HUDEP-2 (cell line): ENCODE results near the gene MT1A.
A peak's percentile ranks its signal among the peaks of the same experiment; 100 is the strongest.

Experiments used
- DNase-seq, 76 experiments: peaks; one replicate each; lab custom pipeline; 2025; ENCODE audit not compliant: unreplicated experiment in 76 of 76; lab: John Stamatoyannopoulos, UW

The MT1A gene

DNA sequence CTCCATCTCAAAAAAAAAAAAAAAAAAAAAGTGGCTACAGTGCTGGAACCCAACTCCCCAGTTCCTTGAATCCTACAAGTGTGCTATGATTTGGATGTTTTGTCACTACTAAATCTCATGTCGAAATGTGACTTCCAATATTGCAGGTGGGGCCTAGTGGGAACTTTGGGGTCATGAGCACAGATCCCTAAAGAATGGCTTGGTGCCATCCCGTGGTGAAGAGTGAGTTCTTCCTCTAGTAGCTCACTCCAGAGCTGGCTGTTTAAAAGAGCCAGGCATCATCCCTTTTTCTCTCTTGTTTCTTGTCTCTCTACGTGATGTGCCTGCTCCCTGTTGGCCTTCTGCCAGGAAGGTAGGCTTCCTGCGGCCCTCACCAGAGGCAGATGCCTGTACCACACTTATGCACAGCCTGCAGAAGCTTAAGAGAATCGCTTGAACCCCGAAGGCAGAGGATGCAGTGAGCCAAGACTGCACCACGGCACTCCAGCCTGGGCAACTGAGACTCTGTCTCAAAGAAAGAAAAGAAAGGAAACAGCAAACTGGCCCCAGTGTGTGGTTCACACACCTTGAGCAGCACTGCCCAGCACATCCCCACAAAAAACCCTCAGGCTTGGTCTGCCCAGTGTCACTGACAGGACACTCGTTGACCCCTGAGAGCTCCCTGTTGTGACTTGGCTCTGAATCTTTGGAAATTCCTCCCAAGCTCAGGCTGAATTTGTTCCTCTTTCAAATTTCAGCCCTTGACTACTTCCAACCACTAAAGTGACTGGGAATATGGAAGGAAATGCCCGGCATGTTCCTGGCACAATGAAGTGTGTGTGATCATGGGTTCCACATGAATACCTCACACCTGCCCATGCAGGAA lies 9.7 kb upstream of the MT1A start:
- DNase-seq: no peak

DNA sequence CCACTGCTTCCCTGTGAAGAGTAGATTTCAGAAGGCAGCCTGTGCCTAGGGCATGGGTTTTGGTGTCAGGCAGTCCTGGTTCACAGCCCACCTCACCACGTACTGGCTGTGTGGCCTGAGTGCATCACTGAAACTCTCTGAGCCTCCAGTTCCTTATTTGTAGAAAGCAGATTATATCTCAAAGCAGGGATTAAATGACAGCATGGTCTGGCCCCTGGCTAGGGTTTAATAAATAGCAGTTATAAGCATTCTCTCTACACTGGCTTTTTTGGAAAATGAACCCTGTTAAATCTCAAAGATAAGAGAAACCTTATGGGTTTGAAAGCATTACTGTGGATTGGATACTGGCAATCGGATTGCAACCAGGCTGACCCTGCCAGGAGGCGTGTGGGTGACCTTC lies 8.9 kb upstream of the MT1A start:
- DNase-seq: no peak

DNA sequence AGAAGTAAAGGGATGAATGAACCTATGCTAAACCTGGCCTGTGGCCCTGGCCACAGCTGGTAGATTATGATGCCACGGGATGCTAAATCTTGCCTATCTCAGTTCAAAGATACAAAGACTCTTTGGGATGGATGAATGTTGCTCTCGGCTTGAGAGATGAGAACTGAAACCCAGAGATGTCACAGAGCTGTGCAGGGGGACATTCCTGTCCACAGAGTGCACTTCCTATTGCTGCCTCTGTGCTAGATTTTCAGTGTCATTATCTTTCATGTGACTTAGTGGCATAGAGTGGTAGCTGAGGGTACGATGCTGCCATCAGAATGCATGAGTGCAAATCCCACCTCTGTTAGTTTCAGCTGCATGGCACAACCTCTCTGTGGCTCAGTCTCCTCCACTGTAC lies 8.3 kb upstream of the MT1A start:
- no peak for DNase-seq

DNA sequence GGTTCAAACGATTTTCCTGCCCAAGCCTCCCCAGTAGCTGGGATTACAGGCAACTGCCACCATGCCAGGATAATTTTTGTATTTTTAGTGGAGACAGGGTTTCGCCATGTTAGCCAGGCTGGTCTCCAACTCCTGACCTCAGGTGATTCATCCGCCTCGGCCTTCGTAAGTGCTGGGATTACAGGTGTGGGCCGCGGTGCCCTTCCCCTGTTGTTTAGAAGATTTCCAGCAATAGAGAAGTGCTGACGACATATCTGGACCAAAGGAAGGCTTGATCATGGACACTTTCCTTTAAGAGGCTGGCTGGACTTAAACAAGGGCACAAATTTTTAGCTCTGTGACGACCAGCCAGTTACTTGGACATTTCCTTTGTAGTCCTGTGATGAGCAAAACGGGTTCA lies 7.3 kb upstream of the MT1A start:
- no peak for DNase-seq

DNA sequence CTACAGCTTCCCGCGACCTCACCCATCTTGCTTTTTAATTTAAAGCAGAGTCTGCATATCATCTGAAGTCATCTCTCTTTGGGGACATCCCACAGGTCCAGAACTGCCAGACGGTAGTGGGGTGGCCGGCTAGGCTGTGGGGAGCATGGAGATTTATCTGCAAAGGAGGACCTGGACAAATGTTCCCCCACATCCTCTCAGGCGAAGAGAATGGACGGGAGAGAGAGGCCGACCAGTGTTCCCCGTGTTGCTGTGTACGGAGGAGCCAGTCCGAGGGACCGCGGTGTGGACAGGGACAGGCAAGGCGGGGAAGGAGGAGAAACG lies 6.7 kb upstream of the MT1A start:
- no peak for DNase-seq

DNA sequence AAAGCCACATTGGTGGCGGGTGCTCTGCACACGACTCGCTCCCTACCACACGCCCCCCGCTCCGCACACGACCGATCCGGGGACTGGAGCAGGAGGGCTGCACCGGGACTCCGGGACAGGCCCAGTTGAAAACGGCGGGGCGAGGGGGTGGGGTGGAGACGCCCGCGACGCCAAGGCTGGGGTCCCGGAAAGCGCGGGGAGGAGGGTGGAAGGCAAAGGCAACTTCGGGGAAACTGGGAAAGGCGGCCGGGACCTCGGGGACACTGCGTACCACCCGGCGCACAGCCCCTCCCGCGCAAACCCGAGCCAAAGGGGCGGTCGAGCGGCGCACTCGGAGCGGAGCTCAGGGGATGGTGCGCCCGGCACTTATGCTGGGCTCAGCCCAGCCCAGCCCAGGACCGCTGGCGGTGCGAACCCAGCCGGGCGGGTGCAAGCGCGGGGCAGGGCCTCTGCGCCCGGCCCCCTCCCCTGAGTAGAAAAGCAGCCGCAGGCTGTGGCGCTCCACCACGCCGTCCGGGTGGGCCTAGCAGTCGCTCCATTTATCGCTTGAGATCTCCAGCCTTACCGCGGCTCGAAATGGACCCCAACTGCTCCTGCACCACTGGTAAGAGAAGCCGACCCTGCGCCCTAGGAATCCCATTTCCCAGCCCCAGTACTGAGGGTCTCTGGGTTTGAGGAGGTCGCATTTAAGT lies 6.2 kb upstream of the MT1A start, which contains the start of gene MT1M:
Gene MT1M, plus strand, starts transcription at position 504 of the 692 bp plus-strand sequence. Its CDS starts 73 bp downstream, at position 577.
- DNase-seq: no peak

DNA sequence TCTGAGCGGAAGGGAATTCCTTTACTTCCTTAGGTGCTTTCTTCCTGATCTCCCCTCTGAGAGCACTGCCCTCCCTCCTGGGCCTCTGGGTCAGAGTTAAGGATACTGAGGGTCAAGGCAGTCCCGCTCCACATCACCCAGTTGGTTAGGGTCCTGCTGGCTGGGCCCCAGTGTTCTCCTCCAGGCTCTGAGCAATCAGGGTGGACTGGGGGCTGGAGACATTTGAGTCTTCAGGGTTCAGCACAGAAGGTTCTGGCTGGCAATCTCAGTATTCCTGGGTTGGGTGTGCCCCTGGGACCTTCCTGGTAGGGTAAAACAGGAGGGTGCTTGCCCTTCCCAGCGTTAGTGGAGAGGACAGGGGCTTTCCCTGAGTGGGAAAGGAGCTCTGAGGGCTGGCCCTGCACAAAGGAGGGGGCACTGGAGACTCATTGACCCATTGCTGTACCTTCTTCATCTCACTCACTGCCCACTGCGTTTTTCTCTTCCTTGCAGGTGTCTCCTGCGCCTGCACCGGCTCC lies 5.6 kb upstream of the MT1A start:
- no peak for DNase-seq

DNA sequence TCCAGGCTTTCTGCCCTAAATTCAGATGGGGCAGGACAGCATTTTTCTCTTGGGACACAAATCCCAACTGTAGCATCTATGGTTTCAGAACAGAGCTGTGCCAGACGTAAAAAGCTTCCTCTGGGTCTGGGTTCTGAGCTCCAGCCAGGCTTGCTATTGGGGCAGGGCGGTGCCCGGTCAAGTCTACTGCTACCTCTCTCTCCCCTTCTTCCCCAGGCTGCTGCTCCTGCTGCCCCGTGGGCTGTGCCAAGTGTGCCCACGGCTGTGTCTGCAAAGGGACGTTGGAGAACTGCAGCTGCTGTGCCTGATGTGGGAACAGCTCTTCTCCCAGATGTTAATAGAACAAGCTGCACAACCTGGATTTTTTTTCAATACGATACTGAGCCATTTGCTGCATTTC lies 4.9 kb upstream of the MT1A start:
- DNase-seq: no peak

DNA sequence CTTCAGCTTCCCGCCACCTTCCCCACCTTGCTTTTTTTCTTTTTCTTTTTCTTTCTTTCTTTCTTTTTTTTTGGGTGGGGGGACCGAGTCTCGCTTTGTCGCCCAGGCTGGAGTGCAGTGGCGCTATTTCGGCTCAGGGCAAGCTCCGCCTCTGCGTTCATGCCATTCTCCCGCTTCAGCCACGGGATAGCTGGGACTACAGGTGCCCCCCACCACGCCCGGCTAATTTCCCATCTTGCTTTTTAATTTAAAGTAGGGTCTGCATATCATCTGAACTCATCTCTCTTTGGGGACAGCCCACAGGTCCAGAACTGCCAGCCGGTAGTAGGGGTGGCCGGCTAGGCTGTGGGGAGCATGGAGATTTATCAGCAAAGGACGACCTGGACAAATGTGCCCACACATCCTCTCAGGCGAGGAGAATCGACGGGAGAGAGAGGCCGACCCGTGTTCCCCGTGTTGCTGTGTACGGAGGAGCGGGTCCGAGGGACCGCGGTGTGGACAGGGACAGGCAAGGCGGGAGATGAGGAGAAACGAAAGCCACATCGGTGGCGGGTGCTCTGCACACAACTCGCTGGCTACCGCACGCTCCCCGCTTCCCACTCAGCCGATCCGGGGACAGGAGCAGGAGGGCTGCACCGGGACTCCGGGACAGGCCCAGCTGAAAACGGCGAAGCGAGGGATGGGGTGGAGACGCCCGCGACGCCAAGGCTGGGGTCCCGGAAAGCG lies 3.6 kb upstream of the MT1A start:
- DNase-seq: no peak

DNA sequence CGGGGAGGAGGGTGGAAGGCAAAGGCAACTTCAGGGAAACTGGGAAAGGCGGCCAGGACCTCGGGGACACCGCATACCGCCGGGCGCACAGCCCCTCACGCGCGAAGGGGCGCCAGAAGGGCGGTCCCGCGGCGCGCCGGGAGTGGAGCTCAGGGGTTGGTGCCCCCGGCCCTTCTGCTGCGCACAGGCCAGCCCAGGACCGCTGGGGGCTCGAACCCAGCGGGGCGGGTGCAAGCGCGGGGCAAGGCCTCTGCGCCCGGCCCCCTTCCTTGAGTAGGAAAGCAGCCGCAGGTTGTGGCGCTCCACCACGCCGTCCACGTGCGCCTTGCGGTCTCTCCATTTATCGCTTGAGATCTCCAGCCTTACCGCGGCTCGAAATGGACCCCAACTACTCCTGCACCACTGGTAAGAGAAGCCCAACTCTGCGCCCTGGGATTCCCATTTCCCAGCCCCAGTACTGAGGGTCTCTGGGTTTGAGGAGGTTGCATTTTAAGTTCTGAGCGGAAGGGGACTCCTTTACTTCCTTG lies 3.0 kb upstream of the MT1A start:
- no peak for DNase-seq

DNA sequence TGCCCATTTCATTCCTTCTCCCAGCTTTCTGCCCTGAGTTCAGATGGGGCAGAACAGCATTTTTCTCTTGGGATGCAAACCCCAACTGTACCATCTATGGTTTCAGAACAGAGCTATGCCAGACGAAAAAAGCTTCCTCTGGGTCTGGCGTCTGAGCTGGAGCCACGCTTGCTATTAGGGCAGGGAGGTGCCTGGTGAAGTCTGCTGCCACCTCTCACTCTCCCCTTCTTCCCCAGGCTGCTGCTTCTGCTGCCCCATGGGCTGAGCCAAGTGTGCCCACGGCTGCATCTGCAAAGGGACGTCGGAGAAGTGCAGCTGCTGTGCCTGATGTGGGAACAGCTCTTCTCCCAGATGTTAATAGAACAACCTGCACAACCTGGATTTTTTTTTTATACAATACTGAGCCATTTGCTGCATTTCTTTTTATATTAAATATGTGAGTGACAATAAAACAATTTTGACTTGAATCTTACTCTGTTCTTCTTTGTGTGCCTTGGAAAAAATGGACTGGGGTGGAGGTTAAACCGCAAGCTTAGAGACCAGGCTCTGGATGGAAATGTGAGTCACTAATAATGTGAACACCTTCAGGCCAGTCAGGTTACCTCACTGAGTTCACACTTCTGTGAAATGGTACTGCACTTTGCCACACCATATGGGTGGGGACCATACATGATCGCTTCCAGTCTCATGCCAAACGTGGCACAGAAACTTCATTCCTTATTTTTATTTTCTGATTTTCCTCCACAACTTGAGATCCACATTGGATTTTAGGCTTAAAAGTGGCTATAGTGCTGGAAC lies 1.7 kb upstream of the MT1A start:
- DNase-seq: no peak

DNA sequence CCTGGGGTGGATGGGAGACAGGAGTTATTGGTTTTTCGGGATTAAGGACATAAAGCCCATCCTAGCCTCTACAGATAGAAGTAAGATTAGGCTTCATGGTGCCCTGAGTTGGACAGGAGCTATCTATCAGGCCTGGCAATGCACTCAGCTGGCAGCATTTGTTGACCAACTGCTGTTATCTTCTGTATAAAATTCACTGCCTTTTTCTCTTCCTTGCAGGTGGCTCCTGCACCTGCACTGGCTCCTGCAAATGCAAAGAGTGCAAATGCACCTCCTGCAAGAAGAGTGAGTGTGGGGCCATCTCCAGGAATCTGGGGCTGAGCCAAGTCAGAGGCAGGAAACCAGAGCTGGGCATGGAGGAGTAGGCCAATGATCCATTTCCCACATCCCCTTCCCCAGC lies 579 bp downstream of the MT1A start:
- no peak for DNase-seq

DNA sequence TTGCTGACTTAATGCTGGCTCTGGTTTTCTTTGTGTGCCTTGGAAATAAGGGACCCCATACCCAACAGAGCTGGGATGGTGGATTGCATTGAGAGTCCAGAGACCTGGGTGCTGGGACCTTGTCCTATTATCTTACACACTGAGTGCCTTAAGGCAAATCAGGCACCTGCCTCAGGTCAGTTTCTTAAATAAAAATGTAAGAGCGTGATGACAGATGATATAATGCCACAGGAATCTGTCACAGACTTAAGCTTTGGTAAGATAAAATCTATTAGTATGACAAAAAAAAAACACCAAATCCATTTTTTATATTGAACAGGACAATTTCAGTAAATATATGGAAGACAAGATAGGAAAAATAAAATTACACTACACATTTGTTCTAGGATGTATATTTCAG lies 1.6 kb downstream of the MT1A start:
- no peak for DNase-seq

DNA sequence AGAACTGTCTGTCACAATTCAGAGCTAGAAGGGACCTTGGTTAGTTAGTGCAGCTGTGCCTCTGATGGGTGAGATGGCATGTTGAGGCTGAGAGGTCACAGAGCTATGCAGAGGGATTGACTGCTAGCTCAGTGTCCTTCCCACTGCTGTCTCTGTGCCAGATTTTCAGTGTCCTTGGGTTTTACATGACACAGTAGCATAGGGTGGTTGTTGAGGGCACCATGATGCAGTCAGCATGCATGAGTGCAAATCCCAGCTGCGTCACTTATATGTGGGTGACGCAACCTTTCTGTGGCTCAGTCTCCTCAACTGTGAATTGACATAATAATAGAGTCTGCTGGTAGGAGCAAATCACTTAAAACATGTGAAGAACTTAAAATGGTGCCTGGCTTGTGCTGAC lies 2.7 kb downstream of the MT1A start:
- DNase-seq: no peak

DNA sequence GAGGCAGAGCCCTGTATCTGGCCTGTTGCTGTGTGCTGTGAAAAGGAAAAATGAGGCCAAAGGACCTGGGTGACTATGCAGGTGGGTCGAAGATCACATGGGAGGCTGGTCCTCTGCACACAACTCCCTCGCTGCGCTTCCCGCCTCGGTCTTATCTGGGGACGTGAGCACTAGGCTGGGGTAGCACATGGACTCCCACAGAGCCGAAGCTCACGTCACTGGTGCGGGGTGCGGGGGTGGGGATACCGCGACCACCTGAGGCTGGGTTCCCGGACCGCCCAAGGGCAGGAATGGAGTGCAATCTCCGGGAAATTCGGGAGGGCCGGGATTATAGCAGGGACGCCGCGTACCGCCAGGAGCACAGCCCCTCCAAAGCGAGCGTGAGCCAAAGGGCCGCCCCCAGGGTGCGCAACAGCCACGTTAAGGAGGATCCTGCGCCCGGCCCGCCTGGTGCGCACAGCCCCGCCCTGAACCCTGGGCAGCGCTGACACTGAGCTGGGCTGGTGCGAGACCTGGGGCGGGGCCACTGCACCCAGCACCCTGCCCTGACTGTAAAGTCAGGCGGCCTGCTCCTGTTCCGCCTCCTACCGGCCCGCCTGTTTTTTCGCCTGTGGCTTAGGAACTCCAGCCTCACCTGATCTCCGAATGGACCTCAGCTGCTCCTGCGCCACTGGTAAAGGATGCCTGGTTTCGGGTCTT lies 4.8 kb downstream of the MT1A start:
- peak in 67 of 76 experiments; percentile 14 to 78 (median 53) for DNase-seq

DNA sequence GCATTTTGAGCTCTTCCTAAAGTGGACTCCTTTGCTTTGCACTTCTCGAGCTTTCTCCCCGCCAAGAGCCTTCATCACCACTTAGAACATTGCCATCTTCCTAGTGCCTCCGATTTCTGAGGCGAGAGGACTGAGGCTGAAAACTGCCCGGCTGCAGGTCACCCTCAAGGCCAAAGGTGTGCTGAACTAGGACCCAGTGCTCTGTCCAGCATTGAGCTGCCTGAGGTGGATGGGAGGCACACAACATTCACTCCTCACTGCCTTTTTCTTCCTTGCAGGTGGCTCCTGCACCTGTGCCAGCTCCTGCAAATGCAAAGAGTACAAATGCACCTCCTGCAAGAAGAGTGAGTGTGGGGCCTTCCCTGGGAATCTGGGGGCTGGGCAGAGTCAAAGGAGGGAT lies 5.4 kb downstream of the MT1A start:
- no peak for DNase-seq

DNA sequence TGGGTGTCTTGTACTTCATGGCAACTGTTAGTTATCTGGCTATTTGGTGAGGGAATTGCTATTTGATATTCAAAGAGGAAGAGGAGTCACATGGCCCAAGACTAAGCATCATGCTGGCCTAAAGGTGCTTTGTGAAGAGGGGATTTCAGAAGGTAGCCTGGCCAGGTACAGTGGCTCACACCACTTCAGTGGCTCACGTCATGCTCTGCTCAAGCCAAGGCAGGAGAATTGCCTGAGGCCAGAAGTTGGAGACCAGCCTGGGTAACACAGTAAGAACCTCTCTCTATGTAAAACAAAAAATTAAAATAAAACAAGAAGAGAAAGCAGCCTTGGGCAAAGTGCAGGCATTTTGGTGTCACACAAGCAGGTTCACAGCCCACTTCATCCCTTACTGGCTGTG lies 6.8 kb downstream of the MT1A start:
- no peak for DNase-seq

DNA sequence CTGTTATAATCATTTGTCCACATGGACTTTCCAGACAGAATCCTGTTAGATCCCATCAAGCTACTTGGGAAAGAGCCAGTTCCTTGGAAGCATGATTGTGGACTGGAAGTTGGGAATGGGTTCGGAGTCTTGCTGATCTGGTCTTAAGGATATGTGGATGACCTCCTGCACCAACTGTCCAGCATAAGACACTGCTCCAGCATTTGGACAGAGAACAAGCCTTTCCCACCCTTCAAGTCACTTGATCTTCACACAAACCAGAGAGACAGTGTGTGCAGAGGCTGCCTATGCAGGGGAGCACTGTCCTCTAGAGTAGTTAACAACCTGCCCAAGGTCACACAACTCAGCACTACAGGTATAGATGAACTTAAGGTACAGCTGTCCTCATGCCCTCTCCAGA lies 7.4 kb downstream of the MT1A start:
- no peak for DNase-seq

DNA sequence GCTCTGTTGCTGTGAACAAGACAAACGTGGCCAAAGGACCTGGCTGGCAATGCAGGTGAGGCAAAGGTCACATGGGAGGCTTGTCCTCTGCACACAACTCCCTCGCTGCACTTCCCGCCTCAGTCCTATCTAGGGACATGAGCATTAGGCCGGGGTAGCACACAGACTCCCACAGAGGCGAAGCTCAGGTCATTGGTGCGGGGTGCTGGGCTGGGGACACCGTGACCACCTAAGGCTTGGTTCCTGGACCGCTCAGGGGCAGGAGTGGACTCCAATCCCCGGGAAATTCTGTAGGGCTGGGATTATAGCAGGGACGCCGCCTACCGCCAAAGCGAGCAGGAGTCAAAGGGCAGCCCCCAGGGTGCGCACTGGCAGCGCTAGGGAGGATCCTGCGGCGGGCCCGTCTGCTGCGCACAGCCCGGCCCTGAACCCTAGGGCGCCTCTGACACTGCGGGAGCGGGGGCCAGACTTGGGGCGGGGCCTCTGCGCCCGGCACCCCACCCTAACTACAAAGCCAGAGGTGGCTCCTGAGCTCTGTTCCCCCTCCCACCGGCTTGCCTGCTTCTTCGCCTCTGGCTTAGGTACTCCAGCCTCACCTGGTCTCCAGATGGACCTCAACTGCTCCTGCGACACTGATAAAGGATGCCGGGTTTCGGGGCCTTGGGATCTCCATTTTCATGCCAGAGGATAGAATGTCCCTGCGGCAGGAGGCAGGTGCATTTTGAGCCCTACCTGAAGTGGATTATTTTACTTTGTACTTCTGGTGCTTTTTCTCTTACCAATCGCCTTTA lies 9.4 kb downstream of the MT1A start:
- DNase-seq: no peak
